HepG2 (cell line): ENCODE measurements around the gene CMTM8. TPM values are rescaled to one million over a fixed set of nuclear protein-coding genes. Genes with fewer than 3 reads are reported as not detected.

Experiments used
- AHR ChIP-seq: IDR thresholded peaks from 2 replicates; pipeline ENCODE4 v1.6.1; 2018; ENCODE audit warnings: missing genetic modification reagents, missing compliant biosample characterization
- CBX2 ChIP-seq, 2 experiments: fragments of 200-600 bp in 1 of 2; sonication (generic); formaldehyde crosslinking in 1 of 2; IDR thresholded peaks; 2 replicates each; pipeline versions ENCODE4 v1.7.0 to v1.8.1; 2018 to 2022; ENCODE audit warnings: low read depth in 2 of 2, low read length in 1 of 2, mild to moderate bottlenecking in 1 of 2, missing genetic modification reagents in 1 of 2
- GFI1 ChIP-seq: sonication (generic); formaldehyde crosslinking; IDR thresholded peaks from 2 replicates; pipeline ENCODE4 v1.5.0; 2020; ENCODE audit warnings: missing genetic modification reagents, mild to moderate bottlenecking, borderline replicate concordance
- HNRNPUL1 ChIP-seq: fragments of 200-400 bp; formaldehyde crosslinking; IDR thresholded peaks from 2 replicates; pipeline ENCODE4 v1.6.1; 2017; ENCODE audit warnings: low read depth, mild to moderate bottlenecking, low read length, moderate library complexity
- JUN ChIP-seq: sonication (generic); formaldehyde crosslinking; IDR thresholded peaks from 2 replicates; pipeline ENCODE4 v1.4.0; 2020; ENCODE audit warnings: mild to moderate bottlenecking, missing genetic modification reagents
- KDM5A ChIP-seq: fragments of 200-600 bp; sonication (generic); IDR thresholded peaks from 2 replicates; pipeline ENCODE4 v1.7.0; 2018; ENCODE audit warnings: antibody characterized with exemption, mild to moderate bottlenecking, low read length, borderline replicate concordance
- MED13 ChIP-seq: sonication (generic); formaldehyde crosslinking; IDR thresholded peaks from 2 replicates; pipeline ENCODE4 v1.5.0; 2020; ENCODE audit warnings: missing genetic modification reagents
- ONECUT2 ChIP-seq: sonication (generic); formaldehyde crosslinking; IDR thresholded peaks from 2 replicates; pipeline ENCODE4 v1.4.0; 2020; ENCODE audit warnings: missing genetic modification reagents
- POLR2A ChIP-seq, 2 experiments: IDR thresholded peaks; 2 replicates each; pipeline ENCODE4 v1.6.1; 2011; ENCODE audit warnings: low read depth in 2 of 2, low read length in 2 of 2, mild to moderate bottlenecking in 1 of 2, moderate library complexity in 1 of 2; ENCODE audit not compliant: insufficient read depth in 1 of 2
- SIN3A ChIP-seq: IDR thresholded peaks from 2 replicates; pipeline ENCODE4 v1.6.1; 2011; ENCODE audit warnings: low read depth, mild to moderate bottlenecking, control low read depth, low read length, borderline replicate concordance
- SNAI1 ChIP-seq: sonication (generic); formaldehyde crosslinking; IDR thresholded peaks from 2 replicates; pipeline ENCODE4 v1.5.0; 2020; ENCODE audit warnings: mild to moderate bottlenecking, missing genetic modification reagents, borderline replicate concordance
- TAF1 ChIP-seq: sonication (generic); formaldehyde crosslinking; IDR thresholded peaks from 2 replicates; pipeline ENCODE4 v1.4.0; 2020; ENCODE audit warnings: missing genetic modification reagents
- TEAD3 ChIP-seq: optimal IDR thresholded peaks from 2 replicates; pipeline ENCODE3; 2016; ENCODE audit warnings: borderline replicate concordance
- ZBTB20 ChIP-seq: sonication (generic); formaldehyde crosslinking; IDR thresholded peaks from 2 replicates; pipeline ENCODE4 v1.8.1; 2023; ENCODE audit warnings: missing genetic modification reagents, low read depth, mild to moderate bottlenecking, borderline replicate concordance
- ZNF329 ChIP-seq: sonication (generic); formaldehyde crosslinking; IDR thresholded peaks from 2 replicates; pipeline ENCODE4 v1.9.0; 2021; ENCODE audit warnings: low read depth, mild to moderate bottlenecking, missing genetic modification reagents
- ZNF350 ChIP-seq: sonication (generic); formaldehyde crosslinking; IDR thresholded peaks from 2 replicates; pipeline ENCODE4 v1.4.0; 2020; ENCODE audit warnings: mild to moderate bottlenecking, low read depth, missing genetic modification reagents, borderline replicate concordance
- ZNF501 ChIP-seq: sonication (generic); formaldehyde crosslinking; IDR thresholded peaks from 2 replicates; pipeline ENCODE4 v1.5.1; 2020; ENCODE audit warnings: mild to moderate bottlenecking, moderate library complexity, missing genetic modification reagents
- ZNF605 ChIP-seq: sonication (generic); formaldehyde crosslinking; IDR thresholded peaks from 2 replicates; pipeline ENCODE4 v1.8.0; 2022; ENCODE audit warnings: mild to moderate bottlenecking, missing genetic modification reagents
- ZNF703 ChIP-seq: sonication (generic); formaldehyde crosslinking; IDR thresholded peaks from 2 replicates; pipeline ENCODE4 v1.5.1; 2020; ENCODE audit warnings: missing genetic modification reagents, mild to moderate bottlenecking, moderate library complexity, borderline replicate concordance
- ZSCAN25 ChIP-seq: sonication (generic); formaldehyde crosslinking; IDR thresholded peaks from 2 replicates; pipeline ENCODE4 v1.8.0; 2022; ENCODE audit warnings: mild to moderate bottlenecking, missing genetic modification reagents
- polyA plus RNA-seq, 8 experiments: library from polyadenylated mRNA; depleted of rRNA in 3 of 8; stranded (reverse) in 7 of 8; unstranded in 1 of 8; fragments of >200 nt; fragmentation: Illumina TruSeq in 4 of 8; extraction: Trizol in 4 of 8; gene quantifications; 2 replicates each; pipeline versions ENCODE4 v1.2.1 to v1.2.3, GENCODE V29; 2011 to 2016; ENCODE audit warnings: low read depth in 4 of 8, missing spikeins in 1 of 8, mixed read lengths in 1 of 8; ENCODE audit not compliant: insufficient read depth in 1 of 8
- total RNA-seq, 5 experiments: library from RNA; depleted of rRNA; stranded (reverse); fragments of >200 nt; fragmentation: Illumina TruSeq; extraction: Trizol; gene quantifications; 2 replicates each; pipeline ENCODE4 v1.2.3, GENCODE V29; 2016; ENCODE audit warnings: low read depth in 1 of 5
- TF ChIP-seq, protein P1 (sequence below): sonication (generic); formaldehyde crosslinking; IDR thresholded peaks from 2 replicates; pipeline ENCODE4 v1.5.1; 2020; ENCODE audit warnings: mild to moderate bottlenecking, missing genetic modification reagents, borderline replicate concordance
- TF ChIP-seq, protein P2 (sequence below): sonication (generic); formaldehyde crosslinking; IDR thresholded peaks from 2 replicates; pipeline ENCODE4 v1.5.1; 2020; ENCODE audit warnings: missing genetic modification reagents, mild to moderate bottlenecking, borderline replicate concordance
- TF ChIP-seq, protein P3 (sequence below): sonication (generic); formaldehyde crosslinking; IDR thresholded peaks from 2 replicates; pipeline ENCODE4 v1.4.0; 2020; ENCODE audit warnings: mild to moderate bottlenecking, missing genetic modification reagents
- TF ChIP-seq, protein P4 (sequence below): sonication (generic); formaldehyde crosslinking; IDR thresholded peaks from 2 replicates; pipeline ENCODE4 v1.5.0; 2020; ENCODE audit warnings: missing genetic modification reagents

The CMTM8 gene
- total and polyA plus RNA-seq, 2 of the 13 experiments (the other 11 are each of a cell fraction or from before 2014, with no cell fraction given): 8.9 to 15.8 TPM

DNA sequence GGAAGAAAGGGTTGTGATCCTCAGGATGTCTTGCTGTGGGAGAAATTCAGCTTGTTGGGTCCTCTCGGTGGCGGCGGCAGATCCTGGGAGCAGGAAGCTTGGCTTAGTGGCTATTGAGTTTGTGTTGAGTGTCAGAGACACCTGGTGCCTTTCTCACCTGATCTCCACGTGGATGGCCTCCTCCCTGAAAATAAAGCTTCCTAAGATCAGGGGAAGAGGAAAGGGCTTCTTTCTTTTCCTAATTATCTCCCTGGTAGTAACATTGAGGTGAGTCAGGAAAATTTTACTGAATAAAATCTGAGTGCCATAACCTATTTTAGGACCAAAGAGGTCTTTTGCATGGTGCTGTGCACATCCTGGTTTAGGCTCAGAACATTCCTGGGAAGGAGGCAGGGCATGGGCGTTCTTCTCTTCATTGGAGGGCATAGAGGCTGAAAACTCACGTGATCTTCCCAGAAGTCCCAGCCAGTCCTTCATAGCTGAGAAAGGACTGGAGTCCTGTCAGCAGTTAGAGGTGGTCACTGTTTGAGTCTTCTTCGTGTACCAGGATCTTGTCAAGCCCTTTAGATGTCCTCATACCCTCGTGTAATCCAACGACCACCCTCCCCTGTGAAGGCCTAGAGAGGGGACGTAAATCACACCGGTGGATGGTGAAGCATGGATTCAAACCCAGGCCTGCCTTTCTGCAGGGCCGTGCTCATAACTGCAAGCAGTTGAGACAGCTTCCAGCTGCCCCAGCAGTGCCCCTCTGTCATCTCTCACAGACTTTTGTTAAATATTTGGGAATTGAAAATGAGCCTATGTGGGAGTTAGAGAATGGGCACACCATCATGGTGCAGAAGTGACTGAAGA is 1.1 kb downstream of the CMTM8 start (continued):
- TF ChIP-seq, protein P1, sequence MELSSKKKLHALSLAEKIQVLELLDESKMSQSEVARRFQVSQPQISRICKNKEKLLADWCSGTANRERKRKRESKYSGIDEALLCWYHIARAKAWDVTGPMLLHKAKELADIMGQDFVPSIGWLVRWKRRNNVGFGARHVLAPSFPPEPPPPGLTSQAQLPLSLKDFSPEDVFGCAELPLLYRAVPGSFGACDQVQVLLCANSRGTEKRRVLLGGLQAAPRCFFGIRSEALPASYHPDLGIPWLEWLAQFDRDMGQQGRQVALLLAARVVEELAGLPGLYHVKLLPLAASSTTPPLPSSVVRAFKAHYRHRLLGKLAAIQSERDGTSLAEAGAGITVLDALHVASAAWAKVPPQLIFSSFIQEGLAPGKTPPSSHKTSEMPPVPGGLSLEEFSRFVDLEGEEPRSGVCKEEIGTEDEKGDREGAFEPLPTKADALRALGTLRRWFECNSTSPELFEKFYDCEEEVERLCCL (CRISPR knock-in tag): 0 out of 2 replicates have a peak, but pooled peaks have one; percentile 46
- TF ChIP-seq POLR2A (IDR thresholded peaks at IDR 0.05; ENCODE audit: insufficient read depth in 1 of 2, low read depth in 2 of 2, low read length in 2 of 2): peak; percentile 31 to 51; a peak in 1 of 4 replicates
- no peak for TF ChIP-seq HNRNPUL1
- peak; percentile 73 for TF ChIP-seq ZNF501 (CRISPR knock-in tag)
- TF ChIP-seq, protein P2, sequence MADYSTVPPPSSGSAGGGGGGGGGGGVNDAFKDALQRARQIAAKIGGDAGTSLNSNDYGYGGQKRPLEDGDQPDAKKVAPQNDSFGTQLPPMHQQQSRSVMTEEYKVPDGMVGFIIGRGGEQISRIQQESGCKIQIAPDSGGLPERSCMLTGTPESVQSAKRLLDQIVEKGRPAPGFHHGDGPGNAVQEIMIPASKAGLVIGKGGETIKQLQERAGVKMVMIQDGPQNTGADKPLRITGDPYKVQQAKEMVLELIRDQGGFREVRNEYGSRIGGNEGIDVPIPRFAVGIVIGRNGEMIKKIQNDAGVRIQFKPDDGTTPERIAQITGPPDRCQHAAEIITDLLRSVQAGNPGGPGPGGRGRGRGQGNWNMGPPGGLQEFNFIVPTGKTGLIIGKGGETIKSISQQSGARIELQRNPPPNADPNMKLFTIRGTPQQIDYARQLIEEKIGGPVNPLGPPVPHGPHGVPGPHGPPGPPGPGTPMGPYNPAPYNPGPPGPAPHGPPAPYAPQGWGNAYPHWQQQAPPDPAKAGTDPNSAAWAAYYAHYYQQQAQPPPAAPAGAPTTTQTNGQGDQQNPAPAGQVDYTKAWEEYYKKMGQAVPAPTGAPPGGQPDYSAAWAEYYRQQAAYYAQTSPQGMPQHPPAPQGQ: no peak
- peak; percentile 5; the same call in 1 of the 2 replicates for TF ChIP-seq KDM5A
- TF ChIP-seq ZNF329: 0 out of 2 replicates have a peak, but pooled peaks have one; percentile 67
- TF ChIP-seq JUN: no peak
- TF ChIP-seq, protein P3, sequence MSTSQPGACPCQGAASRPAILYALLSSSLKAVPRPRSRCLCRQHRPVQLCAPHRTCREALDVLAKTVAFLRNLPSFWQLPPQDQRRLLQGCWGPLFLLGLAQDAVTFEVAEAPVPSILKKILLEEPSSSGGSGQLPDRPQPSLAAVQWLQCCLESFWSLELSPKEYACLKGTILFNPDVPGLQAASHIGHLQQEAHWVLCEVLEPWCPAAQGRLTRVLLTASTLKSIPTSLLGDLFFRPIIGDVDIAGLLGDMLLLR (CRISPR knock-in tag): peak; percentile 69; the same call in 1 of the 2 replicates
- TF ChIP-seq TAF1 (CRISPR knock-in tag): peak; percentile 53
- 0 out of 2 replicates have a peak, but pooled peaks have one; percentile 25 for TF ChIP-seq GFI1 (CRISPR knock-in tag)
- 0 out of 2 replicates have a peak, but pooled peaks have one; percentile 15 for TF ChIP-seq AHR
- TF ChIP-seq ZNF605 (CRISPR knock-in tag): 0 out of 2 replicates have a peak, but pooled peaks have one; percentile 26
- no peak for TF ChIP-seq ZNF350 (CRISPR knock-in tag)
- TF ChIP-seq ZNF703: no peak
- no peak for TF ChIP-seq ONECUT2 (CRISPR knock-in tag)
- 0 out of 2 replicates have a peak, but pooled peaks have one; percentile 61 for TF ChIP-seq SNAI1
- 0 out of 2 replicates have a peak, but pooled peaks have one; percentile 26 for TF ChIP-seq ZSCAN25 (CRISPR knock-in tag)
- 0 out of 2 replicates have a peak, but pooled peaks have one; percentile 36 for TF ChIP-seq ZBTB20
- TF ChIP-seq TEAD3 (CRISPR knock-in tag): peak; percentile 60
- 0 out of 2 replicates have a peak, but pooled peaks have one; percentile 25 for TF ChIP-seq MED13 (CRISPR knock-in tag)
- 0 out of 2 replicates have a peak, but pooled peaks have one; percentile 17 for TF ChIP-seq SIN3A
- TF ChIP-seq, protein P4, sequence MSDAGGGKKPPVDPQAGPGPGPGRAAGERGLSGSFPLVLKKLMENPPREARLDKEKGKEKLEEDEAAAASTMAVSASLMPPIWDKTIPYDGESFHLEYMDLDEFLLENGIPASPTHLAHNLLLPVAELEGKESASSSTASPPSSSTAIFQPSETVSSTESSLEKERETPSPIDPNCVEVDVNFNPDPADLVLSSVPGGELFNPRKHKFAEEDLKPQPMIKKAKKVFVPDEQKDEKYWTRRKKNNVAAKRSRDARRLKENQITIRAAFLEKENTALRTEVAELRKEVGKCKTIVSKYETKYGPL: 0 out of 2 replicates have a peak, but pooled peaks have one; percentile 16
- no peak for TF ChIP-seq CBX2 (IDR thresholded peaks at IDR 0.05; ENCODE audit: low read depth, low read length)
- TF ChIP-seq CBX2 (CRISPR knock-in tag; IDR thresholded peaks at IDR 0.05; ENCODE audit: low read depth): no peak
